Transverse colon (tissue), 4 donors: ENCODE results near the gene NAA35.

Experiments
- CTCF ChIP-seq, 5 experiments: fragments of 200-600 bp in 3 of 5; fragments of 450-650 bp in 2 of 5; sonication (generic) in 3 of 5; IDR thresholded peaks; 1 replicate in 2 of 5; 2 replicates in 3 of 5; pipeline ENCODE4 v1.5.1; 2016 to 2017; ENCODE audit warnings: antibody characterized with exemption in 5 of 5, inconsistent platforms in 3 of 5, mild to moderate bottlenecking in 2 of 5, moderate library complexity in 1 of 5
- POLR2AphosphoS5 ChIP-seq, 3 donors: sonication (generic); formaldehyde crosslinking; IDR thresholded peaks; one replicate each; pipeline ENCODE4 v1.6.1; 2016; ENCODE audit warnings: antibody characterized with exemption in 3 of 3

- TF ChIP-seq POLR2AphosphoS5 (IDR thresholded peaks at IDR 0.05) = no peak
- TF ChIP-seq CTCF (IDR thresholded peaks at IDR 0.05) = no peak
Measured at GRCh38 chr9:86047361-86047760, 106.4 kb downstream of the NAA35 start.
